ENCODE measurements around the gene TCEA2. TPM values are rescaled to one million over a fixed set of nuclear protein-coding genes. Genes with fewer than 3 reads are reported as not detected.
A peak's percentile ranks its signal among the peaks of the same experiment; 100 is the strongest.

TCEA2 gene
- total and polyA plus RNA-seq, 2 donors (not counting 1 experiment from before 2014, with no cell fraction given): 58.1 to 63.9 TPM

GRCh38 chr20:64093013-64093503, 30.1 kb downstream of the TCEA2 start:
- ChIA-PET CTCF (no interaction called here), POLR2A (no interaction called here)
- Histone ChIP-seq H3K4me3 (ENCODE audit: control extremely low read depth in 1 of 5, extremely low read depth in 1 of 5, insufficient read depth in 1 of 5, low read depth in 2 of 5, low read length in 4 of 5) (no peak overlapping the region), H3K27ac (ENCODE audit: low read length in 2 of 2) (no peak overlapping the region), H3K27me3 (replicated peaks in 1 of 4; ENCODE audit: control extremely low read depth in 1 of 4, control insufficient read depth in 3 of 4, insufficient read depth in 4 of 4, low read length in 3 of 4) (peaks cover 0 to 4% (median 0%) of the 10 kb centered on the region in 4 experiments), H4K20me1 (ENCODE audit: control insufficient read depth, insufficient read depth, low read length, poor library complexity, severe bottlenecking) (no peaks in the 10 kb centered on the region), H3K79me2 (ENCODE audit: control insufficient read depth, insufficient read depth, low read length) (peaks cover 4% of the 10 kb centered on the region), H3K9me3 (ENCODE audit: control extremely low read depth in 1 of 3, control insufficient read depth in 2 of 3, insufficient read depth in 1 of 3, low read length in 2 of 3) (peaks cover 0 to 8% (median 0%) of the 10 kb centered on the region in 3 donors), H3K9ac (ENCODE audit: low read length) (no peak overlapping the region), H2AFZ (ENCODE audit: insufficient read depth, low read depth, low read length, poor library complexity, severe bottlenecking) (no peak overlapping the region), H3K4me1 (ENCODE audit: control insufficient read depth in 2 of 2, insufficient read depth in 2 of 2, low read length in 2 of 2) (peaks cover 0 to 14% of the 10 kb centered on the region in 2 donors), H3K36me3 (replicated peaks in 1 of 2; ENCODE audit: control extremely low read depth in 1 of 2, control insufficient read depth in 1 of 2, extremely low read depth in 1 of 2, insufficient read depth in 2 of 2, low read length in 1 of 2) (peaks cover 0 to 3% of the 10 kb centered on the region in 2 experiments), H3K4me2 (replicated peaks; ENCODE audit: low read depth, low read length, poor library complexity, severe bottlenecking) (no peak overlapping the region)
- no peak overlapping the region for H3K4me3 Mint-ChIP-seq
- peak overlapping the region; percentile 56 for H3K27ac Mint-ChIP-seq
- intact Hi-C loops (cut with micrococcal nuclease): no loop called here
- WGBS (ENCODE audit: insufficient coverage): 96% methylated on average over 5 of the region's 9 CpGs
- ATAC-seq (ENCODE audit: low read depth): no peak
- no peak for DNase-seq
- H3K27me3 Mint-ChIP-seq: peaks cover 6% of the 10 kb centered on the region
- peaks cover 28% of the 10 kb centered on the region for H3K4me1 Mint-ChIP-seq
- H3K9me3 Mint-ChIP-seq (ENCODE audit: insufficient read depth): peaks cover 3% of the 10 kb centered on the region
- no peak for TF ChIP-seq EZH2 (IDR thresholded peaks at IDR 0.05; ENCODE audit: borderline replicate concordance, insufficient read depth, low read depth, low read length, poor library complexity, severe bottlenecking)
- TF ChIP-seq CTCF (IDR thresholded peaks at IDR 0.05): no peak

- ChIA-PET CTCF (interaction anchor here (1.2 kb wide), 1 partner anchor 25 kb away, joined by 5 read pairs; no protein-coding TSS in a partner anchor), POLR2A (no interaction called here)
- ATAC-seq (ENCODE audit: low read depth): no peak
- intact Hi-C loops (cut with micrococcal nuclease): no loop called here
- TF ChIP-seq EZH2 (IDR thresholded peaks at IDR 0.05; ENCODE audit: borderline replicate concordance, insufficient read depth, low read depth, low read length, poor library complexity, severe bottlenecking) (no peak), CTCF (IDR thresholded peaks at IDR 0.05) (no peak)
- peaks cover 37% of the 10 kb centered on the region for H3K4me1 Mint-ChIP-seq
- H3K79me2 ChIP-seq (ENCODE audit: control insufficient read depth, insufficient read depth, low read length): no peaks in the 10 kb centered on the region
- H4K20me1 ChIP-seq (ENCODE audit: control insufficient read depth, insufficient read depth, low read length, poor library complexity, severe bottlenecking): no peaks in the 10 kb centered on the region
- peaks cover 11 to 30% of the 10 kb centered on the region in 2 donors for H3K4me1 ChIP-seq (ENCODE audit: control insufficient read depth in 2 of 2, insufficient read depth in 2 of 2, low read length in 2 of 2)
- DNase-seq: no peak
- H3K4me3 ChIP-seq (ENCODE audit: control extremely low read depth in 1 of 5, extremely low read depth in 1 of 5, insufficient read depth in 1 of 5, low read depth in 2 of 5, low read length in 4 of 5): no peak overlapping the region
- H3K27me3 ChIP-seq (replicated peaks in 1 of 4; ENCODE audit: control extremely low read depth in 1 of 4, control insufficient read depth in 3 of 4, insufficient read depth in 4 of 4, low read length in 3 of 4): no peaks in the 10 kb centered on the region
- no peak overlapping the region for H3K9ac ChIP-seq (ENCODE audit: low read length)
- WGBS (ENCODE audit: insufficient coverage): 96% methylated on average over 2 of the region's 4 CpGs
- H3K4me2 ChIP-seq (replicated peaks; ENCODE audit: low read depth, low read length, poor library complexity, severe bottlenecking): no peak overlapping the region
- H3K9me3 ChIP-seq (ENCODE audit: control extremely low read depth in 1 of 3, control insufficient read depth in 2 of 3, insufficient read depth in 1 of 3, low read length in 2 of 3): peaks cover 0 to 4% (median 0%) of the 10 kb centered on the region in 3 donors
- H3K4me3 Mint-ChIP-seq: no peak overlapping the region
- H3K27ac ChIP-seq (ENCODE audit: low read length in 2 of 2): no peak overlapping the region
- H3K27me3 Mint-ChIP-seq: no peaks in the 10 kb centered on the region
- H2AFZ ChIP-seq (ENCODE audit: insufficient read depth, low read depth, low read length, poor library complexity, severe bottlenecking): no peak overlapping the region
- no peak overlapping the region for H3K27ac Mint-ChIP-seq
- H3K36me3 ChIP-seq (replicated peaks in 1 of 2; ENCODE audit: control extremely low read depth in 1 of 2, control insufficient read depth in 1 of 2, extremely low read depth in 1 of 2, insufficient read depth in 2 of 2, low read length in 1 of 2): peaks cover 0 to 16% of the 10 kb centered on the region in 2 experiments
- H3K9me3 Mint-ChIP-seq (ENCODE audit: insufficient read depth): peaks cover 3% of the 10 kb centered on the region
Observed at GRCh38 chr20:64095455-64095854, 32.5 kb downstream of the TCEA2 start.

Measured in B cell (primary cell).